IMR-90 (cell line): ENCODE measurements around the gene CDHR1.

Experiments used
- POLR2A ChIP-seq: IDR thresholded peaks from 2 replicates; pipeline ENCODE4 v1.6.1; 2012; ENCODE audit warnings: mild to moderate bottlenecking, low read depth, low read length
- RAD21 ChIP-seq: IDR thresholded peaks from 2 replicates; pipeline ENCODE4 v1.6.1; 2012; ENCODE audit warnings: low read length, improper control_type of control experiment
- TF ChIP-seq, protein P1 (sequence below): conservative IDR thresholded peaks from 2 replicates; pipeline ENCODE4 v1.5.1; 2012; ENCODE audit warnings: mild to moderate bottlenecking, low read depth, low read length, improper control_type of control experiment

GRCh38 chr10:84193846-84194423 lies 402 bp upstream of the CDHR1 start:
- TF ChIP-seq, protein P1, sequence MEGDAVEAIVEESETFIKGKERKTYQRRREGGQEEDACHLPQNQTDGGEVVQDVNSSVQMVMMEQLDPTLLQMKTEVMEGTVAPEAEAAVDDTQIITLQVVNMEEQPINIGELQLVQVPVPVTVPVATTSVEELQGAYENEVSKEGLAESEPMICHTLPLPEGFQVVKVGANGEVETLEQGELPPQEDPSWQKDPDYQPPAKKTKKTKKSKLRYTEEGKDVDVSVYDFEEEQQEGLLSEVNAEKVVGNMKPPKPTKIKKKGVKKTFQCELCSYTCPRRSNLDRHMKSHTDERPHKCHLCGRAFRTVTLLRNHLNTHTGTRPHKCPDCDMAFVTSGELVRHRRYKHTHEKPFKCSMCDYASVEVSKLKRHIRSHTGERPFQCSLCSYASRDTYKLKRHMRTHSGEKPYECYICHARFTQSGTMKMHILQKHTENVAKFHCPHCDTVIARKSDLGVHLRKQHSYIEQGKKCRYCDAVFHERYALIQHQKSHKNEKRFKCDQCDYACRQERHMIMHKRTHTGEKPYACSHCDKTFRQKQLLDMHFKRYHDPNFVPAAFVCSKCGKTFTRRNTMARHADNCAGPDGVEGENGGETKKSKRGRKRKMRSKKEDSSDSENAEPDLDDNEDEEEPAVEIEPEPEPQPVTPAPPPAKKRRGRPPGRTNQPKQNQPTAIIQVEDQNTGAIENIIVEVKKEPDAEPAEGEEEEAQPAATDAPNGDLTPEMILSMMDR = no peak
- TF ChIP-seq POLR2A (no peak), RAD21 (no peak)
